HepG2 (cell line): ENCODE measurements around the gene MORC3.

Source experiments
- ARNTL ChIP-seq: sonication (generic); formaldehyde crosslinking; IDR thresholded peaks from 2 replicates; pipeline ENCODE4 v1.4.0; 2020; ENCODE audit warnings: mild to moderate bottlenecking, missing genetic modification reagents
- EP300 ChIP-seq, 3 experiments: sonication (generic) in 1 of 3; formaldehyde crosslinking in 1 of 3; IDR thresholded peaks; 2 replicates each; pipeline versions ENCODE4 v1.5.1 to v1.6.1; 2011 to 2020; ENCODE audit warnings: low read depth in 2 of 3, low read length in 2 of 3, borderline replicate concordance in 1 of 3, improper control_type of control experiment in 1 of 3, mild to moderate bottlenecking in 1 of 3, missing genetic modification reagents in 1 of 3, moderate library complexity in 1 of 3
- GLMP ChIP-seq: sonication (generic); formaldehyde crosslinking; IDR thresholded peaks from 2 replicates; pipeline ENCODE4 v1.9.0; 2021; ENCODE audit warnings: missing genetic modification reagents, mild to moderate bottlenecking, borderline replicate concordance
- HNF1B ChIP-seq: sonication (generic); formaldehyde crosslinking; IDR thresholded peaks from 2 replicates; pipeline ENCODE4 v1.5.1; 2020; ENCODE audit warnings: mild to moderate bottlenecking, moderate library complexity, missing genetic modification reagents
- ZNF816 ChIP-seq: sonication (generic); formaldehyde crosslinking; IDR thresholded peaks from 2 replicates; pipeline ENCODE4 v1.8.0; 2022; ENCODE audit warnings: missing genetic modification reagents, mild to moderate bottlenecking, borderline replicate concordance
- TF ChIP-seq, protein P1 (sequence below): IDR thresholded peaks from 2 replicates; pipeline ENCODE4 v1.6.1; 2012; ENCODE audit warnings: low read depth, low read length, improper control_type of control experiment

GRCh38 chr21:36344931-36345330 is 24.9 kb downstream of the MORC3 start:
- no peak for TF ChIP-seq ZNF816 (CRISPR knock-in tag)
- TF ChIP-seq GLMP = no peak
- TF ChIP-seq, protein P1, sequence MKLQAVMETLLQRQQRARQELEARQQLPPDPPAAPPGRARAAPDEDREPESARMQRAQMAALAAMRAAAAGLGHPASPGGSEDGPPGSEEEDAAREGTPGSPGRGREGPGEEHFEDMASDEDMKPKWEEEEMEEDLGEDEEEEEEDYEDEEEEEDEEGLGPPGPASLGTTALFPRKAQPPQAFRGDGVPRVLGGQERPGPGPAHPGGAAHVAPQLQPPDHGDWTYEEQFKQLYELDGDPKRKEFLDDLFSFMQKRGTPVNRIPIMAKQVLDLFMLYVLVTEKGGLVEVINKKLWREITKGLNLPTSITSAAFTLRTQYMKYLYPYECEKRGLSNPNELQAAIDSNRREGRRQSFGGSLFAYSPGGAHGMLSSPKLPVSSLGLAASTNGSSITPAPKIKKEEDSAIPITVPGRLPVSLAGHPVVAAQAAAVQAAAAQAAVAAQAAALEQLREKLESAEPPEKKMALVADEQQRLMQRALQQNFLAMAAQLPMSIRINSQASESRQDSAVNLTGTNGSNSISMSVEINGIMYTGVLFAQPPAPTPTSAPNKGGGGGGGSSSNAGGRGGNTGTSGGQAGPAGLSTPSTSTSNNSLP = no peak
- TF ChIP-seq EP300 (IDR thresholded peaks at IDR 0.05; ENCODE audit: low read depth in 2 of 2, low read length in 2 of 2) = no peak
- no peak for TF ChIP-seq EP300 (CRISPR knock-in tag; IDR thresholded peaks at IDR 0.05; ENCODE audit: borderline replicate concordance)
- no peak for TF ChIP-seq ARNTL
- no peak for TF ChIP-seq HNF1B (CRISPR knock-in tag)
